Neuronal stem cell (in vitro differentiated cells): Measurements from ENCODE around the gene MAFG.

Experiments
- DNase-seq: peaks from one replicate; pipeline ENCODE4 v3.0.0-alpha.2; 2013; ENCODE audit warnings: low spot score
- H2AFZ ChIP-seq: one replicate; pipeline ENCODE4 v1.6.1; 2013; ENCODE audit warnings: mild to moderate bottlenecking, low read length, inconsistent platforms
- H2AK5ac ChIP-seq: 2 replicates; pipeline ENCODE4 v1.6.1; 2013; ENCODE audit warnings: low read depth, mild to moderate bottlenecking, inconsistent platforms, low read length, moderate library complexity, mixed read lengths
- H2BK120ac ChIP-seq: 2 replicates; pipeline ENCODE4 v1.6.1; 2013; ENCODE audit warnings: low read depth, mild to moderate bottlenecking, inconsistent platforms, low read length, moderate library complexity, mixed read lengths
- H2BK12ac ChIP-seq: one replicate; pipeline ENCODE4 v1.6.1; 2013; ENCODE audit warnings: low read length, inconsistent platforms
- H2BK15ac ChIP-seq: 2 replicates; pipeline ENCODE4 v1.6.1; 2013; ENCODE audit warnings: mild to moderate bottlenecking, low read length, inconsistent platforms, mixed read lengths
- H2BK5ac ChIP-seq: one replicate; pipeline ENCODE4 v1.6.1; 2013; ENCODE audit warnings: inconsistent platforms, mild to moderate bottlenecking, low read length, moderate library complexity
- H3K14ac ChIP-seq: one replicate; pipeline ENCODE4 v1.6.1; 2013; ENCODE audit warnings: low read length, inconsistent platforms
- H3K18ac ChIP-seq: 2 replicates; pipeline ENCODE4 v1.6.1; 2013; ENCODE audit warnings: low read length, inconsistent platforms
- H3K23ac ChIP-seq: 2 replicates; pipeline ENCODE4 v1.6.1; 2013; ENCODE audit warnings: low read depth, mild to moderate bottlenecking, mixed read lengths, low read length, inconsistent platforms; ENCODE audit not compliant: poor library complexity
- H3K27ac ChIP-seq: replicated peaks from 3 replicates; pipeline ENCODE4 v1.5.1; 2013; ENCODE audit warnings: low read length, inconsistent platforms
- H3K27me3 ChIP-seq, 3 experiments: 2 replicates each; pipeline ENCODE4 v1.6.1; 2013; ENCODE audit warnings: low read length in 3 of 3, mild to moderate bottlenecking in 2 of 3, inconsistent platforms in 1 of 3, low read depth in 1 of 3, mixed read lengths in 1 of 3, moderate library complexity in 1 of 3; ENCODE audit not compliant: control insufficient read depth in 3 of 3, insufficient read depth in 3 of 3
- H3K36me3 ChIP-seq, 2 donors: replicated peaks in 1 of 2; 2 replicates each; pipeline ENCODE4 v1.6.1; 2013; ENCODE audit warnings: low read length in 2 of 2; ENCODE audit not compliant: control insufficient read depth in 2 of 2, insufficient read depth in 2 of 2
- H3K4ac ChIP-seq: 2 replicates; pipeline ENCODE4 v1.6.1; 2013; ENCODE audit warnings: inconsistent platforms, mild to moderate bottlenecking, low read length, moderate library complexity
- H3K4me1 ChIP-seq, 2 donors: 1 replicate in 1 of 2; 2 replicates in 1 of 2; pipeline ENCODE4 v1.6.1; 2013; ENCODE audit warnings: low read length in 2 of 2, low read depth in 1 of 2; ENCODE audit not compliant: control insufficient read depth in 2 of 2, insufficient read depth in 1 of 2
- H3K4me2 ChIP-seq: one replicate; pipeline ENCODE4 v1.6.1; 2013; ENCODE audit warnings: mild to moderate bottlenecking, low read length, inconsistent platforms; ENCODE audit not compliant: insufficient read depth, poor library complexity, severe bottlenecking
- H3K4me3 ChIP-seq, 2 donors: 2 replicates each; pipeline ENCODE4 v1.5.1; 2013; ENCODE audit warnings: low read length in 2 of 2, mild to moderate bottlenecking in 2 of 2, inconsistent platforms in 1 of 2, moderate library complexity in 1 of 2
- H3K79me1 ChIP-seq: one replicate; pipeline ENCODE4 v1.6.1; 2013; ENCODE audit warnings: low read depth, mild to moderate bottlenecking, inconsistent platforms, low read length, moderate library complexity
- H3K9ac ChIP-seq: one replicate; pipeline ENCODE4 v1.6.1; 2013; ENCODE audit warnings: mild to moderate bottlenecking, low read depth, low read length, inconsistent platforms; ENCODE audit not compliant: poor library complexity
- H3K9me3 ChIP-seq, 2 donors: replicated peaks in 1 of 2; 2 replicates each; pipeline versions ENCODE3 to v1.6.1; 2013; ENCODE audit warnings: low read length in 2 of 2, mild to moderate bottlenecking in 2 of 2, inconsistent platforms in 1 of 2, low read depth in 1 of 2, mixed read lengths in 1 of 2, moderate library complexity in 1 of 2; ENCODE audit not compliant: control insufficient read depth in 2 of 2, insufficient read depth in 1 of 2
- H4K8ac ChIP-seq: one replicate; pipeline ENCODE4 v1.6.1; 2013; ENCODE audit warnings: low read depth, mild to moderate bottlenecking, inconsistent platforms, low read length, moderate library complexity
- H4K91ac ChIP-seq: one replicate; pipeline ENCODE4 v1.6.1; 2013; ENCODE audit warnings: low read length, low read depth, mild to moderate bottlenecking, inconsistent platforms; ENCODE audit not compliant: poor library complexity
- WGBS, 2 donors: extraction: QIAGEN DNeasy Blood & Tissue Kit; methylation state at CpG; one replicate each; pipeline ENCODE4 v1.1.7; 2013; ENCODE audit warnings: missing lambda C conversion rate in 2 of 2, mixed read lengths in 1 of 2; ENCODE audit not compliant: insufficient read length in 2 of 2, insufficient replicate concordance in 1 of 2; ENCODE audit errors: extremely low coverage in 2 of 2; 5-methylcytosine and 5-hydroxymethylcytosine counted together

The MAFG gene

GRCh38 chr17:81909231-81909630, 18.3 kb downstream of the MAFG start:
- no peak overlapping the region for H3K9ac ChIP-seq
- H3K4me2 ChIP-seq: no peak overlapping the region
- no peak overlapping the region for H3K4ac ChIP-seq
- H3K14ac ChIP-seq: no peak overlapping the region
- peak overlapping the region; percentile 81 for H2AK5ac ChIP-seq
- H3K4me1 ChIP-seq: peaks cover 4 to 10% of the 10 kb centered on the region in 2 donors
- H2BK12ac ChIP-seq: no peak overlapping the region
- H3K27me3 ChIP-seq: no peaks in the 10 kb centered on the region
- no peak for DNase-seq
- H3K79me1 ChIP-seq: peaks cover 5% of the 10 kb centered on the region
- H4K8ac ChIP-seq: no peak overlapping the region
- H3K9me3 ChIP-seq: no peaks in the 10 kb centered on the region
- WGBS, 2 donors: no CpG with 5 or more reads among the region's 12 CpGs
- H2BK15ac ChIP-seq: no peak overlapping the region
- no peak overlapping the region for H3K23ac ChIP-seq
- H2BK120ac ChIP-seq: no peak overlapping the region
- H3K18ac ChIP-seq: no peak overlapping the region
- no peak overlapping the region for H3K27ac ChIP-seq
- H3K4me3 ChIP-seq: peak overlapping the region; percentile 9 to 33
- H2AFZ ChIP-seq: no peak overlapping the region
- no peak overlapping the region for H2BK5ac ChIP-seq
- H4K91ac ChIP-seq: no peak overlapping the region
- peaks cover 29 to 74% of the 10 kb centered on the region in 2 donors for H3K36me3 ChIP-seq

GRCh38 chr17:81908793-81909192, 18.7 kb downstream of the MAFG start:
- WGBS, 2 donors: no CpG with 5 or more reads among the region's 11 CpGs
- Histone ChIP-seq H3K23ac (no peak overlapping the region), H3K27ac (no peak overlapping the region), H2AK5ac (no peak overlapping the region), H3K4me3 (no peak overlapping the region), H4K91ac (no peak overlapping the region), H3K4me2 (no peak overlapping the region), H2BK12ac (no peak overlapping the region), H3K27me3 (no peaks in the 10 kb centered on the region), H3K18ac (no peak overlapping the region), H2BK120ac (no peak overlapping the region), H3K36me3 (peaks cover 25 to 74% of the 10 kb centered on the region in 2 donors), H4K8ac (no peak overlapping the region), H3K9me3 (no peaks in the 10 kb centered on the region), H2BK15ac (no peak overlapping the region), H3K4me1 (peaks cover 4 to 10% of the 10 kb centered on the region in 2 donors), H3K4ac (no peak overlapping the region), H3K79me1 (peaks cover 5% of the 10 kb centered on the region), H3K9ac (no peak overlapping the region), H2AFZ (no peak overlapping the region), H2BK5ac (no peak overlapping the region), H3K14ac (no peak overlapping the region)
- DNase-seq: no peak

DNA sequence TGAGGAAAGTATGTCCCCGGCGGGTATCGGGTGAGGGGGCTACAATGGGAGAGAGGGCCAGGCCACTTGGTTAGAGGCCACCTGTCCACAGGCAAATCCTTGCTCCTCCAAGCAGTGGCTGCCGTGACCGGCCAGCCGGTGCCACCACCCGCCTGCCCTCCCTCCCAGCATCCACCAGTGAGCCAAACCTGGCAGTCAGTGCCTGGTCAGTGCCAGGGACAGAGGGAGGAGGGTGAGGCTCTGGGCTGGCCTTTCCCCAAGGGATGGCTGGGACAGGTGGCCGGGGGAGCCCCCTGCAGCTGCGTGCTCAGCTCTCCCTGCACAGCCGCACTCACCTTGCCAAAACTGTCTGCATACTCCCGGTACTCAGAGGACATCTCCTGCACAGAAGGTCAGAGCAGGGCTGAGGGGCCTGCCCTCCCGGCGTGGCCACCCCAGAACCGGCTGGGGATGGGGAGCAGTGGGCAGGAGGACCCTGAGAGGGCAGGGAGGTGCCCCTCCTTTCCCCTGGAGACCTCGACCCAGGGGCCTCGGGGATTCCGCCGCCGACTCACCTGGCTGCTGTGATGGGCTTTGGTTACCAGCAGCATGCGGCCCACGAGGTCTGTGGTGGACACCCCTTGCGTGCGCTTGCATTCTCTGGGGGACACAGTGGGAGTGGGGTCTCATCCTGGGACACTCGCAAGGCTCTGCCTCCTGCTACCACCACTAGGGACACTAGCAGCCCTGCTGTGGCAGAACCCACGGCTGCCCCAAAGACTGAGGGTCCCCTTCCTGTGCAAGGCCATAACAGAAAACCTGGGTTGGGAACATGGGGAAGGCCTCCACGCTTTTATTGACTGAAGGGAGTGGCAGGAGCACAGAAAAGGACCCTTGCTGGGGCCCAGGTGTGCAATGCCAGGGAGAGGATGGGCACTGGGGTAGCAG, 20.1 kb downstream of the MAFG start:
- H3K18ac ChIP-seq: no peak overlapping the region
- no peak overlapping the region for H2BK15ac ChIP-seq
- H2BK120ac ChIP-seq: no peak overlapping the region
- peaks cover 18 to 66% of the 10 kb centered on the region in 2 donors for H3K36me3 ChIP-seq
- DNase-seq: no peak
- no peak overlapping the region for H3K27ac ChIP-seq
- no peak overlapping the region for H3K4me3 ChIP-seq
- no peak overlapping the region for H2BK12ac ChIP-seq
- no peak overlapping the region for H2AFZ ChIP-seq
- no peak overlapping the region for H4K8ac ChIP-seq
- WGBS, 2 donors: no CpG with 5 or more reads among the region's 26 CpGs
- H3K4me2 ChIP-seq: no peak overlapping the region
- peaks cover 5% of the 10 kb centered on the region for H3K79me1 ChIP-seq
- peak overlapping the region; percentile 53 for H3K4ac ChIP-seq
- H2AK5ac ChIP-seq: no peak overlapping the region
- peaks cover 4 to 10% of the 10 kb centered on the region in 2 donors for H3K4me1 ChIP-seq
- no peak overlapping the region for H3K9ac ChIP-seq
- H2BK5ac ChIP-seq: no peak overlapping the region
- no peak overlapping the region for H3K23ac ChIP-seq
- H3K9me3 ChIP-seq: no peaks in the 10 kb centered on the region
- no peak overlapping the region for H3K14ac ChIP-seq
- H3K27me3 ChIP-seq: peaks cover 0 to 7% (median 0%) of the 10 kb centered on the region in 3 experiments
- H4K91ac ChIP-seq: no peak overlapping the region

DNA sequence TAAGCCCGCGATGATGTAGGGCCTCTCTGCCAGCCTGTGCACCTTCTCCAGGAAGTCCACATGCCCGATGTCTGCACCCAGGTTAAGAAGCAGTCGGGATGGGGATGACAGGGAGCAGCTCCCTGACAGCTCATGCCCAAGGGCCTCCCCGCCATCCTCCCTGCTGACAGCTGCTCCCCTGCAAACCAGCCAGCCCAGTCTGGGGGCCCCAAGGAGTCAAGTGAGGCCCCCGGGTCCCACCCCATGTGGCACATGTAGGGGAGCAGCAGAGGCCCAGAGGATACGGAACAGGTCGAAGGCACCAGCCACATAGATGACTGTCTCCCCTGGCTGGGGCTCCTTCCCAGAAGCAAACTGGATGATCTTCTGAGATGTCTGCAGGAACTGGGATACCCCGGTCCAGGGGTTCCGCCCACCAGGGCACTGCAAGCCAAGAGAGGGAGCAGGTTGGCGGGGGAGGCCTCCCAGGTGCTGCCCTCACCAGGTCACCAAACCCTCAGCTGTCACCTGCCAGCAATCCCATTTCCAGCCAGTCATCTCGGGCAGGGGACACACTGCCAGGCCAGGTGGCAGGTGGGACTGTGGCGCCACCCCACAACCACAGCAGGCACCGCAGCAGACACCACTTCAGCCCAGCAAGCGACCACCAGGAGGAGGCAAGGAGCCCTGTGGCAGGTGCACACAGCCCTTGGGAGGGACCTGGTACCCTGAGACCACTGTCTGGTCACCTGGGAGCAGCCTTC, 20.9 kb downstream of the MAFG start:
- no peak overlapping the region for H3K23ac ChIP-seq
- no peak overlapping the region for H3K4ac ChIP-seq
- H3K4me3 ChIP-seq: no peak overlapping the region
- H3K18ac ChIP-seq: no peak overlapping the region
- H4K8ac ChIP-seq: no peak overlapping the region
- H3K9me3 ChIP-seq: no peaks in the 10 kb centered on the region
- H3K9ac ChIP-seq: no peak overlapping the region
- no peak overlapping the region for H4K91ac ChIP-seq
- peaks cover 7% of the 10 kb centered on the region for H3K79me1 ChIP-seq
- H3K4me2 ChIP-seq: no peak overlapping the region
- H3K27me3 ChIP-seq: peaks cover 0 to 14% (median 2%) of the 10 kb centered on the region in 3 experiments
- no peak overlapping the region for H2BK120ac ChIP-seq
- no peak overlapping the region for H2BK15ac ChIP-seq
- H3K36me3 ChIP-seq: peaks cover 17 to 57% of the 10 kb centered on the region in 2 donors
- WGBS, 2 donors: no CpG with 5 or more reads among the region's 15 CpGs
- peaks cover 6 to 10% of the 10 kb centered on the region in 2 donors for H3K4me1 ChIP-seq
- H2AK5ac ChIP-seq: no peak overlapping the region
- no peak overlapping the region for H2BK12ac ChIP-seq
- H2AFZ ChIP-seq: no peak overlapping the region
- no peak overlapping the region for H3K14ac ChIP-seq
- no peak overlapping the region for H2BK5ac ChIP-seq
- DNase-seq: no peak
- no peak overlapping the region for H3K27ac ChIP-seq
